Vagina (tissue), 2 donors: Measurements from ENCODE around the gene UQCRHL.

Experiments used
- CTCF ChIP-seq, 3 experiments: fragments of 450-650 bp in 2 of 3; fragments of 200-600 bp in 1 of 3; sonication (generic) in 1 of 3; IDR thresholded peaks; one replicate each; pipeline ENCODE4 v1.5.1; 2017 to 2019; ENCODE audit warnings: antibody characterized with exemption in 3 of 3, mild to moderate bottlenecking in 2 of 3, moderate library complexity in 2 of 3
- POLR2A ChIP-seq, 2 donors: fragments of 450-650 bp; IDR thresholded peaks; one replicate each; pipeline ENCODE4 v1.6.1; 2017; ENCODE audit warnings: antibody characterized with exemption in 2 of 2, mild to moderate bottlenecking in 2 of 2, moderate library complexity in 2 of 2
- POLR2AphosphoS5 ChIP-seq, 2 donors: sonication (generic); formaldehyde crosslinking; IDR thresholded peaks; one replicate each; pipeline ENCODE4 v1.9.0; 2017; ENCODE audit warnings: antibody characterized with exemption in 2 of 2, mild to moderate bottlenecking in 2 of 2, low read depth in 1 of 2; ENCODE audit not compliant: insufficient read depth in 1 of 2

GRCh38 chr1:15788624-15789301 lies 18.7 kb downstream of the UQCRHL start:
- no peak for TF ChIP-seq POLR2AphosphoS5 (IDR thresholded peaks at IDR 0.05; ENCODE audit: insufficient read depth in 1 of 2, low read depth in 1 of 2)
- TF ChIP-seq POLR2A (IDR thresholded peaks at IDR 0.05) = no peak
- no peak for TF ChIP-seq CTCF (IDR thresholded peaks at IDR 0.05)
